ENCODE measurements around the gene IQCN. TPM values are rescaled to one million over a fixed set of nuclear protein-coding genes. Genes with fewer than 3 reads are reported as not detected.
"Not testable (repeated sequence)": the region's sequence is repeated elsewhere in the genome, so short reads cannot be mapped to it uniquely, and the experiment has no call there.

Gene IQCN
- total and polyA plus RNA-seq, 4 donors, result 0.19 to 2.4 (median 0.53) TPM

DNA sequence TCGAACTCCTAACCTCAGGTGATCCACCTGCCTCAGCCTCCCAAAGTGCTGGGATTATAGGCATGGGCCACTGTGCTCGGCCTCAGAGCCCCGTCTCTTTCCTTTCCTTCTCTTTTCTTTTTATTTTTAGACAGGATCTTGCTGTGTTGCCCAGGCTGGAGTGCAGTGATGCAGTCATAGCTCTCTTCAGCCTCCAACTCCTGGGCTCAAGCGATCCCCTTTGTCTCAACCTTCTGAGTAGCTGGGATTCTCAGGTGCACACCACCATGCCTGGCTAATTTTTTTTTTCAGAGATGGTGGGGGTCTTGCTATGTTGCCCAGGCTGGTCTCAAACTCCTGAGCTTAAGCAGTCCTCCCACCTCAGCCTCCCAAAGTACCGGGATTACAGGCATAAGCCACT is 64.3 kb downstream of the IQCN start:
- H3K36me3 ChIP-seq (ENCODE audit: control insufficient read depth in 4 of 4, insufficient read depth in 3 of 4, low read depth in 1 of 4, low read length in 3 of 4); H3K4me1 ChIP-seq (ENCODE audit: control insufficient read depth in 4 of 4, insufficient read depth in 4 of 4, low read length in 3 of 4); H3K4me3 ChIP-seq (ENCODE audit: low read depth in 1 of 3, low read length in 3 of 3); H3K27me3 ChIP-seq (ENCODE audit: control insufficient read depth in 4 of 4, insufficient read depth in 4 of 4, low read length in 3 of 4); H3K9ac ChIP-seq (ENCODE audit: low read depth in 1 of 2, low read length in 2 of 2); H3K9me3 ChIP-seq (ENCODE audit: control insufficient read depth in 4 of 4, low read length in 3 of 4); H3K27ac ChIP-seq (ENCODE audit: low read depth in 1 of 2, low read length in 2 of 2); DNase-seq (ENCODE audit: low spot score): not testable (repeated sequence)
- 89% methylated on average over 5 of the region's 5 CpGs for WGBS

DNA sequence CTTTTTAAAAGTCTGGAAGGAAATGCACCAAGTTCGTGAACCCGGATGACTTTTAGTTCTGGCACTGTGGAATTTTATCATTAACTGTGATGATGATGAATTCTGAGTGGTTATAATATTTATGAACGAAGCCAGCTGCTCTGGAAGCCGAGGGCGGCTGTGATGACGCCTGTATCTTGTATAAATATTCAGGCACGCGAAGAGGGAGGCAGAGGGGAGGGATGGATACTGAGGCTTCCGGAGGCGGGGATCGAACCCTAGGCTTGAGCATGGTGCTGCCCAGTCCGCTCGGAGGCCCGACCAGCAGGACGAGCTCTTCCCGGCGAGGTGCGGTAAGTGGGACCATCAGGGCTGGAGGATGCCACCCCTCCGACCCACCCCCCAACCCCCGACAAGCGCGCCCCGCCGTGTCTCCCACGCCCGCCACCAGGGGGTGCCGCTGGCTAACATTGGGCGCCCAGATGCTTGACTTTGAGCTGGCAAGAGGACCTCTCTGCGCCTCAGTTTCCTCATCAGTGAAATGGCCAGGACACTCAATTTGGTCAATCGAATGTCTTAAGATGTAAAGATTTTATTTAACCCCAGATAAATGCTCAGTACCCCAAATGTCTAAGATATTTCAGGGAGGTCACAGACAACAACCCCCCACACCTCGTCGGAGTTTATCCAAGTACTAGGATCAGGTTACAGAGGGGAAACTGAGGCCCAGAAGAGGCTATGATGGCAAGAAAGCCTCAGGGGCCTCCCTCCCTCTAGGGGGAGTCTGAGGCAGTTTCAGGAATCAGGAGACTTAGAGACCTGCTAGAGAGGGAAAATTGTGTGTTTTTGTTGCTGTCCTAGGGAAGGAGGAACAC is 65.9 kb downstream of the IQCN start:
- Histone ChIP-seq H3K27me3 (ENCODE audit: control insufficient read depth in 4 of 4, insufficient read depth in 4 of 4, low read length in 3 of 4) (no peaks in the 10 kb centered on the region), H3K9ac (ENCODE audit: low read depth in 1 of 2, low read length in 2 of 2) (no peak overlapping the region), H3K9me3 (ENCODE audit: control insufficient read depth in 4 of 4, low read length in 3 of 4) (no peaks in the 10 kb centered on the region), H3K27ac (ENCODE audit: low read depth in 1 of 2, low read length in 2 of 2) (peak overlapping the region in 1 of 2 donors; percentile 28), H3K36me3 (ENCODE audit: control insufficient read depth in 4 of 4, insufficient read depth in 3 of 4, low read depth in 1 of 4, low read length in 3 of 4) (no peaks in the 10 kb centered on the region), H3K4me1 (ENCODE audit: control insufficient read depth in 4 of 4, insufficient read depth in 4 of 4, low read length in 3 of 4) (peaks cover 1 to 11% (median 7%) of the 10 kb centered on the region in 4 donors), H3K4me3 (ENCODE audit: low read depth in 1 of 3, low read length in 3 of 3) (no peak overlapping the region)
- WGBS, result 20% methylated on average over 32 of the region's 32 CpGs
- DNase-seq (ENCODE audit: low spot score), result peak; percentile 48
- TF ChIP-seq FOXA2 (IDR thresholded peaks at IDR 0.05), result no peak
- no peak for TF ChIP-seq GABPA (IDR thresholded peaks at IDR 0.05 in 1 of 2, conservative IDR thresholded peaks at IDR 0.05 in 1 of 2)
- TF ChIP-seq NR2F2 (IDR thresholded peaks at IDR 0.05), result peak; percentile 66
- TF ChIP-seq EGR1 (IDR thresholded peaks at IDR 0.05; ENCODE audit: low read depth in 2 of 2), result no peak
- TF ChIP-seq JUND (IDR thresholded peaks at IDR 0.05), result no peak
- no peak for TF ChIP-seq YY1 (IDR thresholded peaks at IDR 0.05)
- no peak for TF ChIP-seq HNF4A (conservative IDR thresholded peaks at IDR 0.05)
- peak; percentile 29 to 38 for TF ChIP-seq RXRA (IDR thresholded peaks at IDR 0.05)
- TF ChIP-seq, protein P1, sequence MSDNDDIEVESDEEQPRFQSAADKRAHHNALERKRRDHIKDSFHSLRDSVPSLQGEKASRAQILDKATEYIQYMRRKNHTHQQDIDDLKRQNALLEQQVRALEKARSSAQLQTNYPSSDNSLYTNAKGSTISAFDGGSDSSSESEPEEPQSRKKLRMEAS (IDR thresholded peaks at IDR 0.05), result no peak
- TF ChIP-seq, protein P2, sequence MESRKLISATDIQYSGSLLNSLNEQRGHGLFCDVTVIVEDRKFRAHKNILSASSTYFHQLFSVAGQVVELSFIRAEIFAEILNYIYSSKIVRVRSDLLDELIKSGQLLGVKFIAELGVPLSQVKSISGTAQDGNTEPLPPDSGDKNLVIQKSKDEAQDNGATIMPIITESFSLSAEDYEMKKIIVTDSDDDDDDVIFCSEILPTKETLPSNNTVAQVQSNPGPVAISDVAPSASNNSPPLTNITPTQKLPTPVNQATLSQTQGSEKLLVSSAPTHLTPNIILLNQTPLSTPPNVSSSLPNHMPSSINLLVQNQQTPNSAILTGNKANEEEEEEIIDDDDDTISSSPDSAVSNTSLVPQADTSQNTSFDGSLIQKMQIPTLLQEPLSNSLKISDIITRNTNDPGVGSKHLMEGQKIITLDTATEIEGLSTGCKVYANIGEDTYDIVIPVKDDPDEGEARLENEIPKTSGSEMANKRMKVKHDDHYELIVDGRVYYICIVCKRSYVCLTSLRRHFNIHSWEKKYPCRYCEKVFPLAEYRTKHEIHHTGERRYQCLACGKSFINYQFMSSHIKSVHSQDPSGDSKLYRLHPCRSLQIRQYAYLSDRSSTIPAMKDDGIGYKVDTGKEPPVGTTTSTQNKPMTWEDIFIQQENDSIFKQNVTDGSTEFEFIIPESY (IDR thresholded peaks at IDR 0.05), result no peak
- TF ChIP-seq SP1 (IDR thresholded peaks at IDR 0.05), result peak; percentile 38
- TF ChIP-seq, protein P3, sequence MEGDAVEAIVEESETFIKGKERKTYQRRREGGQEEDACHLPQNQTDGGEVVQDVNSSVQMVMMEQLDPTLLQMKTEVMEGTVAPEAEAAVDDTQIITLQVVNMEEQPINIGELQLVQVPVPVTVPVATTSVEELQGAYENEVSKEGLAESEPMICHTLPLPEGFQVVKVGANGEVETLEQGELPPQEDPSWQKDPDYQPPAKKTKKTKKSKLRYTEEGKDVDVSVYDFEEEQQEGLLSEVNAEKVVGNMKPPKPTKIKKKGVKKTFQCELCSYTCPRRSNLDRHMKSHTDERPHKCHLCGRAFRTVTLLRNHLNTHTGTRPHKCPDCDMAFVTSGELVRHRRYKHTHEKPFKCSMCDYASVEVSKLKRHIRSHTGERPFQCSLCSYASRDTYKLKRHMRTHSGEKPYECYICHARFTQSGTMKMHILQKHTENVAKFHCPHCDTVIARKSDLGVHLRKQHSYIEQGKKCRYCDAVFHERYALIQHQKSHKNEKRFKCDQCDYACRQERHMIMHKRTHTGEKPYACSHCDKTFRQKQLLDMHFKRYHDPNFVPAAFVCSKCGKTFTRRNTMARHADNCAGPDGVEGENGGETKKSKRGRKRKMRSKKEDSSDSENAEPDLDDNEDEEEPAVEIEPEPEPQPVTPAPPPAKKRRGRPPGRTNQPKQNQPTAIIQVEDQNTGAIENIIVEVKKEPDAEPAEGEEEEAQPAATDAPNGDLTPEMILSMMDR (IDR thresholded peaks at IDR 0.05; ENCODE audit: low read depth, low read length, missing input control), result peak; percentile 30
- TF ChIP-seq, protein P4, sequence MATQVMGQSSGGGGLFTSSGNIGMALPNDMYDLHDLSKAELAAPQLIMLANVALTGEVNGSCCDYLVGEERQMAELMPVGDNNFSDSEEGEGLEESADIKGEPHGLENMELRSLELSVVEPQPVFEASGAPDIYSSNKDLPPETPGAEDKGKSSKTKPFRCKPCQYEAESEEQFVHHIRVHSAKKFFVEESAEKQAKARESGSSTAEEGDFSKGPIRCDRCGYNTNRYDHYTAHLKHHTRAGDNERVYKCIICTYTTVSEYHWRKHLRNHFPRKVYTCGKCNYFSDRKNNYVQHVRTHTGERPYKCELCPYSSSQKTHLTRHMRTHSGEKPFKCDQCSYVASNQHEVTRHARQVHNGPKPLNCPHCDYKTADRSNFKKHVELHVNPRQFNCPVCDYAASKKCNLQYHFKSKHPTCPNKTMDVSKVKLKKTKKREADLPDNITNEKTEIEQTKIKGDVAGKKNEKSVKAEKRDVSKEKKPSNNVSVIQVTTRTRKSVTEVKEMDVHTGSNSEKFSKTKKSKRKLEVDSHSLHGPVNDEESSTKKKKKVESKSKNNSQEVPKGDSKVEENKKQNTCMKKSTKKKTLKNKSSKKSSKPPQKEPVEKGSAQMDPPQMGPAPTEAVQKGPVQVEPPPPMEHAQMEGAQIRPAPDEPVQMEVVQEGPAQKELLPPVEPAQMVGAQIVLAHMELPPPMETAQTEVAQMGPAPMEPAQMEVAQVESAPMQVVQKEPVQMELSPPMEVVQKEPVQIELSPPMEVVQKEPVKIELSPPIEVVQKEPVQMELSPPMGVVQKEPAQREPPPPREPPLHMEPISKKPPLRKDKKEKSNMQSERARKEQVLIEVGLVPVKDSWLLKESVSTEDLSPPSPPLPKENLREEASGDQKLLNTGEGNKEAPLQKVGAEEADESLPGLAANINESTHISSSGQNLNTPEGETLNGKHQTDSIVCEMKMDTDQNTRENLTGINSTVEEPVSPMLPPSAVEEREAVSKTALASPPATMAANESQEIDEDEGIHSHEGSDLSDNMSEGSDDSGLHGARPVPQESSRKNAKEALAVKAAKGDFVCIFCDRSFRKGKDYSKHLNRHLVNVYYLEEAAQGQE (IDR thresholded peaks at IDR 0.05), result peak; percentile 11
- no peak for TF ChIP-seq FOXA1 (IDR thresholded peaks at IDR 0.05)
- TF ChIP-seq RAD21 (IDR thresholded peaks at IDR 0.05), result peak; percentile 59 to 75
- TF ChIP-seq, protein P5, sequence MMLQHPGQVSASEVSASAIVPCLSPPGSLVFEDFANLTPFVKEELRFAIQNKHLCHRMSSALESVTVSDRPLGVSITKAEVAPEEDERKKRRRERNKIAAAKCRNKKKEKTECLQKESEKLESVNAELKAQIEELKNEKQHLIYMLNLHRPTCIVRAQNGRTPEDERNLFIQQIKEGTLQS (IDR thresholded peaks at IDR 0.05), result no peak
- TF ChIP-seq HNF4G (IDR thresholded peaks at IDR 0.05), result no peak
- TF ChIP-seq TAF1 (conservative IDR thresholded peaks at IDR 0.05), result no peak
